C4-2B (cell line): ENCODE data around the gene RANBP17.

Source experiments
- CTCF ChIP-seq: fragments of 450-650 bp; conservative IDR thresholded peaks from 2 replicates; pipeline ENCODE4 v1.5.1; 2017; ENCODE audit warnings: mild to moderate bottlenecking
- ZFX ChIP-seq: fragments of 450-650 bp; IDR thresholded peaks from 2 replicates; pipeline ENCODE4 v1.6.1; 2017

- TF ChIP-seq CTCF, result no peak
- no peak for TF ChIP-seq ZFX
These were observed 259.3 kb downstream of the RANBP17 start for GRCh38 chr5:171120986-171121622.
